Posterior vena cava (tissue), 2 donors: ENCODE data around the gene SH2B3. TPM values are rescaled to one million over a fixed set of nuclear protein-coding genes. Genes with fewer than 3 reads are reported as not detected.
"Not testable (repeated sequence)": the region's sequence is repeated elsewhere in the genome, so short reads cannot be mapped to it uniquely, and the experiment has no call there.

Experiments used
- DNase-seq: peaks from one replicate; pipeline ENCODE4 v3.0.0-alpha.2; 2020; ENCODE audit warnings: low spot score
- intact Hi-C, 2 donors: fragments of 100-400 bp; cut with DNase I; formaldehyde crosslinking; loops; one replicate each; pipeline versions ENCODE4 v1.14.1 to v1.14.2; 2022 to 2023
- long read RNA-seq, 2 donors: library from polyadenylated mRNA; unstranded; transcript quantifications; one replicate each; pipeline ENCODE4 v2.0.0, GENCODE V29; 2020 to 2021
- total RNA-seq, 2 donors: library from RNA; stranded (reverse); fragmentation: NEBNext Ultra II Directional; extraction: Animal tissue kit (Norgen Biotek cat#: 25700); gene quantifications; one replicate each; pipeline ENCODE4 v1.2.1, GENCODE V29; 2021
- donor health status: DM: yes; HTN: yes; CAD: no.
- donor health status: DM: yes; HTN: yes; CAD: no.

SH2B3 gene
- total RNA-seq = 10 to 100 TPM; 31.9 to 32.4 TPM
- long read RNA-seq, donor 1, partial matches to known transcripts = 12 of 19 reads
- long read RNA-seq, donor 1, other reads (novel, unspliced or antisense) = 7 of 19 reads
- long read RNA-seq, donor 2, partial matches to known transcripts = 0 of 13 reads
- long read RNA-seq, donor 2, other reads (novel, unspliced or antisense) = 13 of 13 reads

DNA sequence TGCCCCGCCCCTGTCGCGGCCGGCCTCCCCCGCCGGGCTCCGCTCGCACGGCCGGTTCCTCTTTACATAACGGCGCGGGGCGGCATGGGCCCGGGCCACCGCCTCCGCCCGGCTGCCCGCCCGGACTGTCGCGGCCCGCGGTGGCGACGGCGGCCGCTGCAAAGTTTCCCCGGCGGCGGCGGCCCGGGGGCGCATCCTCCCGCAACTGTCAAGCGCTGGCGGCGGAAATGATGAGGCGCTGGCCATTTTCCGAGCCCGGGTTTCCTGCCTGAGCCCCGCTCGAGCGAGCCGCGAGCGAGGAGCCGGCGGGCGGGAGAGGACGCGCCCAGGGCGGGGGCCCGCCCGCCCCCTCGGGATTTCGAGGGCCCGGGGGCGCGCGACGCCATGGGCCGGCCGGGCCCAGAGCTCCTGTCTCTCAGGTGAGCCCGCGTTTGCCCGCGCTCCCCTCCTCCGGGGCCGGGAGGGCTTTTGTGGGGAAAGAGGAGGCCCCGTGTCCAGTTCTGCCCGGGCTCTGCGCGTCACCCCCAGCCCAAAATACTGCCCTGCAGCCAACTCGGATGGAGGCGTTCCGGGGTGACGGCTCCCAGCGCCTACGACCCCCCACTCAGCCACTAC is at the start of gene SH2B3:
SH2B3 (plus strand) TSS at position 65 of the 615 bp plus-strand sequence. CDS start 12,223 bp downstream, outside the sequence.
- DNase-seq = no peak
- intact Hi-C loops = no loop called here

- intact Hi-C loops = no loop called here
These were observed 46.4 kb upstream of the SH2B3 start for GRCh38 chr12:111359231-111359913.

DNA sequence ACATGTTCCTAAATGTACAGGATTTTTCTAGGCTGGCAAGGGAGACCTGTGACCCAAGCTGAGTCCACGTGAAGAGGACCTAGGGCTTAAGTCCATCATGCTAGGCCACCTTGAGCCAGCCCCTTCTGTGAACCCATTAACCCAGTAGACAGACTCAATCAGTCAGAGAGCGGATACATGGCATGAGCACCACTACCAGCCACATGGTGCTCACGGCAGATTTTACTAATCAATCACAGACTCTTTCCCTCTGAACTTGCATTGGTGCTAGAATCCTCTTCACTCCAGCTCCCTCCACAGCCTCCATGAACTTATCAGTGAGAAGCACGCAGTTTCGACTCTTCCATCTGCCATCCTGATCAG is 45.8 kb upstream of the SH2B3 start:
- intact Hi-C loops = no loop called here
- no peak for DNase-seq

More at GRCh38 chr12:111359231-111359913, 46.4 kb upstream of the SH2B3 start:
- no peak for DNase-seq

- no peak for DNase-seq
- intact Hi-C loops = no loop called here
These were observed 45.3 kb upstream of the SH2B3 start for GRCh38 chr12:111360325-111360930.

DNA sequence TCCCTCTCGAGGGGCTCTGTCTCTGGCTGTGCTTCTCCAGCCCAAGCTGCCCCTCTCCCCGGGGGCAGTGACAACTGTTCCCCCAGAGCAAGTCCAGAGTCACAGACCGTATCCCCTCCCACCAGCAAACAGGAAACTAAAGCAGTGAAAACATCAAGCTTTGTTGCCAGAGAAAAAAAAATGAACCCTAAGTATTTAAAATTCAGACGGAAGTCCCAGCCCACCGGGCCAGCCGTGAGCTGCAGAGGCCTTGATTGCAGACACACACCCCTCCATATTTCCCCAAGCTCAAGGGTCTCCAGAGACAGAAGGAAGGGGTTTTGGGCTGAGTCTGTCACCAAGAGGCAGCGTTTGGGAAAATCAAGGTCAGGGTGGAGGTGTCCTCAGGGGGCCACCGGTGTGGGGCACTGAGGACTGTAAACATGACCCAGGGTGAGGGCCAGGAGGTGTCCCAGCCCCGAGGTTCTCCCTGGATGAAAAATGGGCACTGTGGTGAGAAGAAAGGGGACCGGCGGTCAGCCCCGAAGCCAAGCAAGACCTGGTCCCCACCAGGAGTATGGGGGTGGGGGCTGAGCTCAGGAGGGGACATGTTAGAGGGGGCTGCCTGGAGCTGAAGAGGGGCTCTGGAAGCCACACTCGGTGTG is 44.5 kb upstream of the SH2B3 start:
- no peak for DNase-seq
- intact Hi-C loops = no loop called here

DNA sequence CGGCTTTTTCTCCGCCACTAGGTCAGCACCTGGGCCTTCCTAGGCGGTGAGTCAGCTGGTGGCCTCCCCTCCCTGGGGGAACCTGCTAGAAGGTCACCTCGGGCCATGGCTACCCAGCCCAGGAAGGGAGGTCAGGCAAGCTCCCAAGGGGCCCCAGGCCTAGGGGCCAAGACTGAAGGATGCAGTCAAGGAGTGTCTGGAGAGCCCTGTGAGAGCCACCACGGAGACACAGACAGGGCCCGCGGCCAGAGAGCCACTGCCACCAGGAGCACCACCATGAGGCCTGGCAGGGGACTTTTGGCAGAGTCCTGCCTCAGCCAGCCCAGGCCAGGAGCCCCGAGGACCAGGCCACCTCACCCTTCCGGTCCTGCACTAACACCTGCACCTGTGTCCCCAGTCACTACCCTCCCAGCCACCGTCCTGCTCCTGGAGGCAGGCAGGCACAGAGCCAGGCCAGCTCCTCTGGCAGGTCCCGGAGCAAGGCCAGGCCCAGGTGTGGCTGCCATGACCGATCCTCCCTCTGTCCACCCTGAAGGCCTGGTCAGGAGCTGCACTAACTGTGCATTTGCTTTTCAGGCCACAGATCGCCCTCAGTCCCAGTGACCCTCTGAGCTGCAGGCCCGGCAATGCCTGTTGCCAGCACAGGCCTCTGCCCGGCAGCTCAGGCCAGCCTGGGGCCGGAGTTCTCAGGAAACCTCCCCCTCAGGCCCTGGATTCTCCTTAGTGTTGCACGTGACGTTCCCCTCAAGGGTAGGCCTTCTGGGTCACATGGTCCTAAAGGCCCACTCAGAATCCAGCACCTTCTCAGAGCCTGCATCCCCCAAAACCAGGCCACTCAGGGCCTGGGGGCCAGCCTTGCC is 43.8 kb upstream of the SH2B3 start:
- no peak for DNase-seq

GRCh38 chr12:111362687-111363475 is 42.8 kb upstream of the SH2B3 start:
- intact Hi-C loops = no loop called here

More for the DNA sequence above, 43.8 kb upstream of the SH2B3 start:
- intact Hi-C loops = no loop called here

DNA sequence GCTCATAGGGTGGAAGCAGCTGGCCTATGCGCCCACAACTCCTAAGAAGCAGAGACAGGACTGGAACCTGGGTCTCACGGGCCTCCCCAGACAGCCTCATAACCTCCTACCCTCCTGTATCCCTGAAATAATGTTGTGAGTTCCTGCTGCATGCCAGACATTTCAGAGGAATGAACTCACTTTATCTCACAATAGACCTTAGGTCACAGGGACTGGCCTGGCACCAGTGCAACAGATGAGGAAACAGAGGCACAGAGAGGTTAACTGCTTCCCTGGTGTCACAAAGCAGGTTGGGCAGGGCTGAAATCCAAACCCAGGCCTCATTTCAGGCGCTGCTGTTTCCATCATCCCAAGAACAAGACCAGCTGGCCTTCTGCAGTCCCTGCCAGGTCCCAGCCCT is 42.1 kb upstream of the SH2B3 start:
- intact Hi-C loops = no loop called here
- no peak for DNase-seq

More at GRCh38 chr12:111362687-111363475, 42.8 kb upstream of the SH2B3 start:
- DNase-seq = no peak

DNA sequence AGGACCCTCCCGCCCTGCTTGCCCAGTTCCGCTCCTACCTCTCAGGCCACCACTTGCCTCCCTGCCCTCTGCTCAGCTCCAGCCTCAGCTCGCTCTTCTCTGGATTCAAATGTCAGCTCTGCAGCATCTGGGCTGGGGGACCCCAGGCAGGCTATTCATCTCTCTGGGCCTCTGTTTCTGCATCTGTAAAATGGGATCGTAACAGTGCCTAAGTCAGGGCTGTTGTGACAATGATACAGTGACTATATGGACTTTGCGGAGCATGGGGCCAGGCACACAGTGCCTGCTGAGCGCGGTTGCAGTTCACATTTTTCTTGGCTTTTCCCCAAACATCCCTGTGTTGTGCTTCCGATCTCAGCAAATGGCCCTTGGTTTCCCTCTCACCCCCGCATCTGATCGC is 39.6 kb upstream of the SH2B3 start:
- intact Hi-C loops = no loop called here
- DNase-seq = no peak

DNA sequence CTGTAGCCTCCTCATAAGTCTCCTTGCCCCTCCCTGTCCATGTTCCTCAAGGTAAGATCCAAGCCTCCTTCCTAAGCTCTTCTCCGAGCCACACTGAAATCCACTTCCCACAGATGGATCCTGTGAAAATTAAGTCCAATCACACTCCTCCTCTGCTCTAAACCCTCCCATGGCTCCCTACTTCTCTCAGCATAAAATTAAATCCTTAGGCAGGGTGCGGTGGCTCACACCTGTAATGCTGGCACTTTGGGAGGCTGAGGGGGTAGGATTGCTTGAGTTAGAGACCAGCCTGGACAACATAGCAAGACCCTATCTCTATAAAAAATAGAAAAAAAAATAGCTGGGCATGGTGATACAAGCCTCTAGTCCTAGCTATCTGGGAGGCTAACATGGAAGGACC is 39.1 kb upstream of the SH2B3 start:
- intact Hi-C loops = no loop called here

DNA sequence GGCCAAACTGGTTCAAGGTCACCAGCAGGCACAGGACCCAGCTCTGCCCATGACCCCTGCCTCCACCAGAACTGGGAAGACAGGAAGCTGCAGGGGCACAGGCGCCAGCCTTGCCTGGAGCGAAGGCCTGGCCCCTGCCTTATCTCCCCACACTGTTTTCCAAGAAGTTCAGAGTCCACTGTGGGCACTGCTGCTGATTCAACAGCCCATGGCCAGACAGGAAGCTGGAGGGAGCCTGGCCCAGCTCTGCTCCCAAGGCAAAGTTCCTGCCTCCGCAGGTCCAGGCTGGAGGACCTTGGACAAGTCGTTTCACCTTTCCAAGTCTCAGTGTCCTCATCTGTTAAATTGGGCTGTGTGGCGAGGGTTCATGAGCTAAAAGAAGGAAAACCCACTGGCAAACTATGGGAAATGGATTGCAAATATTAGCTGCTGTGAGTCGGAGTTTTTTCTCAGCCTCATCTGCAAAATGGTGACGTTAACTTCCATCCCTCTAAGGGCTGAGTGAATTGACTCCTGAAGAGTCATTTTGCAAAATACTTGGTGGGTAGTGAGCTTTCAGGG is 38.0 kb upstream of the SH2B3 start:
- intact Hi-C loops = no loop called here
- DNase-seq = no peak

More for the DNA sequence above, 39.1 kb upstream of the SH2B3 start:
- no peak for DNase-seq

GRCh38 chr12:111368291-111368787 is 37.4 kb upstream of the SH2B3 start:
- intact Hi-C loops = no loop called here
- no peak for DNase-seq

DNA sequence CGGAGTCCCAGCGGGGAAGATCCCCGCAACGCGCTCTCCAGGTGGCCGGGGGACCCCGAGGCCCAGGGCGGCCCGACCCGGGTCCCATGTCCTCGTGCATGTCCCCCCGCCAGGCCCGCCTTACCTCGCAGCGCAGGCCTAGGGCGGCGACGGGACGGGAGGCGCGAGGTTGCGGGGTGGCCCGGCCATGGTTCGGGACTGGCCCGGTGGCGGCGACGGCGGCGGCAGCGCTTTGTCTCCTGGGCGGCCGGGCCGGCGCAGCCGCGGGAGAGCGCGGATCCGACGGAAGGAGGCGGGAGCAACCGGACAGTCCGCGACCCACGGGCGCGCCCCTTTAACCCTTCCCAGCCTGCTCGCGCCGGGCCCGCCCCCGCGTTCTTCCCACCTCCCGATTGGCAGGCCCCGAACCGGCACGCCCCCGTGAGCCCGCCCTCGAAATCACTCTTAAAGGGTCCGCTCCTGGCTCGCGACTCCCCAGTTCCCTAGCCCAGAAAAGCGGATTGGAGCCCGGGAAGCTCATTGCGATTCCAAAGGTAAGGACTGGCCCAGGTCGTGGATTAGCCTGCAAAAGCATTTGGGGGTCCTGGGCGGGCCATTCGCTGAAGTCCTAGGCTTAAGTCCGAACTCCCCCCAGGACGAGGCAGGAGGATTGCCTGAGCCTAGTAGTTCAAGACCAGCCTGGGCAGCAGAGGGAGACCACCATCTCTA is 36.8 kb upstream of the SH2B3 start, which contains the start of gene PHETA1:
PHETA1 (minus strand) TSS at position 308 of the 708 bp plus-strand sequence. CDS start 5,668 bp downstream, outside the sequence.
- peak; percentile 98 for DNase-seq
- intact Hi-C loops = no loop called here

DNA sequence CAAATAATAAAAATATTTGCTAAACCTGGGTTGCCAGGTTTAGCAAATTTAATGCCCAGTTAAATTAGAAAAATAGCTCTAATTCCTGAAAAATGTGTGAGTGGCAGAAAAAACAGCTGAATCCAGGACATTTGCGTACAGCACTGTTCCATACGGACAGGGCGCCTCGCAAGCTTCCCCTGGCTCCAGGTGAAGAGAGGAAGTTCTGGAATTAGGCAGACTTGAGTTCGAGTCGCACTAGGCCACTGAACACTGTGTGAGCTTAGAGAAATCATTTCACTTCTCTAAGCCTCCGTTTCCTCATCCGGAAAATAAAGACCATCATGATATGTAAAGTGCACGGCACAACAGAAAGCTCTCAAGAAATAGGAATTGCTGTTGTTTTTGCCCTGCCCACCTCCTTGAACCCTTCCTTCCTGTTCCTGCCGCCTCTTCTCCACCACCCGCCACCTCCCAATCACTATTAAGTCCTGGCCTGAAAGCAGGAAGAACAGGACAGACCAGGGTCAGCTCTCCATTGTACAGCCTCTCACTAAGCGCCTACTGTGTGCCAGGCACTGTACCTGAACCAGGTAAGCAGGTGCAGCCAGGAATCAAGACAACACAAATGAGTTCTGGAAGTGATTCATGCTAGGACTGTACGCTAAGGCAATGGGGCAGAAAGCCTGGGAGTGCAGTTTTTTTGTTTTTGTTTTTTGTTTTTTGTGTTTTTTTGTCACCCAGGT is 36.1 kb upstream of the SH2B3 start:
- DNase-seq = no peak
- intact Hi-C loops = no loop called here

DNA sequence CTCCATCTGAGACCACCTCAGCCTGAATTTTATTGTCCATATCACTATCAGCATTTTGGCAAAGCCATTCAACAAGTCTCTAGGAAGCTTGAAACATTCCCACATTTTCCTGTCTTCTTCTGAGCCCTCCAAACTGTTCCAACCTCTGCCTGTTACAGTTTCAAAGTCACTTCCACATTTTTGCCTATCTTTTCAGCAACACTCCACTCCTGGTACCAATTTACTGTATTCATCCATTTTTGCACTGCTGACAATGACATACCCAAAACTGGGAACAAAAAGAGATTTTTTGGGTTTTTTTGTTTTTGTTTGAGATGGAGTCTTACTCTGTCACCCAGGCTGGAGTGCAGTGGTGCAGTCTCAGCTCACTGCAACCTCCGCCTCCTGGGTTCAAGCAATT is 32.5 kb upstream of the SH2B3 start:
- DNase-seq, intact Hi-C loops: not testable (repeated sequence)

DNA sequence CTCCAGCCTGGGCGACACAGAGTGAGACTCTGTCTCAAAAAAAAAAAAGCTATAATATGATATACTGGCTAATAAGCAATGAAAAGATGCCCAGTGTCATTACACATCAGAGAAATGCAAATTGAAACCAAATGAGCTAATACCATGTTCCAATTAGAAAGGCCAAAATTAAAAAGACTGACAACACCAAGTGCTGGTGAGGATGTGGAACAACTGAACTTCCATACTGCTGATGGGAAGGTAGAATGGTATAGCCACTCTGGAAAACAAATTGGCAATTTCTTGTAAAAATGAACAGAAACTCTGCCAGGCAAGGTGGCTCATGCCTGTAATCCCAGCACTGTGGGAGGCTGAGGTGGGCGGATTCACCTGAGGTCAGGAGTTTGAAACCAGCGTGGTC is 28.3 kb upstream of the SH2B3 start:
- no peak for DNase-seq
- intact Hi-C loops = loop anchor here in 1 of 2 donors (5.0 kb wide), 1 partner anchor 620 kb away; no protein-coding TSS in a partner anchor
